ACC112 (cell line): ENCODE measurements around the gene CSF3R.
A peak's percentile ranks its signal among the peaks of the same experiment; 100 is the strongest.

Experiments
- H2AFZ ChIP-seq: fragments of 200-600 bp; sonication (generic); one replicate; pipeline ENCODE4 v1.6.0; 2017; ENCODE audit warnings: antibody characterized with exemption, low read length; ENCODE audit not compliant: unreplicated experiment
- H3K27ac ChIP-seq: fragments of 200-600 bp; sonication (generic); 2 replicates; pipeline ENCODE4 v1.5.1; 2014; ENCODE audit warnings: low read depth, mild to moderate bottlenecking, antibody characterized with exemption, low read length, moderate library complexity
- H3K27me3 ChIP-seq: fragments of 200-600 bp; sonication (generic); 2 replicates; pipeline ENCODE4 v1.6.1; 2014; ENCODE audit warnings: mild to moderate bottlenecking, antibody characterized with exemption, low read length, moderate library complexity, mixed read lengths; ENCODE audit not compliant: insufficient read depth
- H3K36me3 ChIP-seq: fragments of 200-600 bp; sonication (generic); 2 replicates; pipeline ENCODE4 v1.6.1; 2016; ENCODE audit warnings: mild to moderate bottlenecking, antibody characterized with exemption, low read length, moderate library complexity, mixed read lengths; ENCODE audit not compliant: insufficient read depth
- H3K4me1 ChIP-seq: fragments of 200-600 bp; sonication (generic); one replicate; pipeline ENCODE4 v1.6.1; 2016; ENCODE audit warnings: low read length, mixed read lengths; ENCODE audit not compliant: insufficient read depth, unreplicated experiment, control insufficient read depth
- H3K4me3 ChIP-seq: fragments of 200-600 bp; sonication (generic); 2 replicates; pipeline ENCODE4 v1.5.1; 2014; ENCODE audit warnings: mild to moderate bottlenecking, low read depth, low read length
- H3K79me2 ChIP-seq: fragments of 200-600 bp; sonication (generic); one replicate; pipeline ENCODE4 v1.6.0; 2016; ENCODE audit warnings: low read length; ENCODE audit not compliant: control insufficient read depth, unreplicated experiment, insufficient read depth

CSF3R gene

DNA sequence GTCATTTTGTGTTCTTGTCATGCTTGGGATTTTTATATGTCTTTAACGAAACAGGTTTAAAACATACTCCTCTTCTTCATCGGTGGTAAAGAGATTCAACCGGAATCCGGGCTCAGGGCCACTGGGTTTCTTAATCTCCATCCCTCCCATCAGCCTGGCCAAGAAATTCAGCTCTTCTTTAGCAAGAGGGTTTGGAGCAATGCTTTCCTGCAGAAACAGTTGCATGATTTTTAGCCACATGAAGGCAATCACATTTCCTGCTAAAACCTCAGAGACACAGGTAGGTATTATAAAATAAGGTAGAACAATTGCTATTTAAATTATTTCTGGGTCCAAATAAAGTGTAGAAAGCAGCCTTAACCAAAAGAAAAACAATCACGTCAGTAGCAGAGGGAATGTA, 62.3 kb downstream of the CSF3R start:
- no peak overlapping the region for H3K27ac ChIP-seq
- H3K4me1 ChIP-seq, result peaks cover 6% of the 10 kb centered on the region
- no peaks in the 10 kb centered on the region for H3K27me3 ChIP-seq
- no peaks in the 10 kb centered on the region for H3K79me2 ChIP-seq
- H3K36me3 ChIP-seq, result no peaks in the 10 kb centered on the region
- H2AFZ ChIP-seq, result peak overlapping the region; percentile 5
- H3K4me3 ChIP-seq, result no peak overlapping the region

DNA sequence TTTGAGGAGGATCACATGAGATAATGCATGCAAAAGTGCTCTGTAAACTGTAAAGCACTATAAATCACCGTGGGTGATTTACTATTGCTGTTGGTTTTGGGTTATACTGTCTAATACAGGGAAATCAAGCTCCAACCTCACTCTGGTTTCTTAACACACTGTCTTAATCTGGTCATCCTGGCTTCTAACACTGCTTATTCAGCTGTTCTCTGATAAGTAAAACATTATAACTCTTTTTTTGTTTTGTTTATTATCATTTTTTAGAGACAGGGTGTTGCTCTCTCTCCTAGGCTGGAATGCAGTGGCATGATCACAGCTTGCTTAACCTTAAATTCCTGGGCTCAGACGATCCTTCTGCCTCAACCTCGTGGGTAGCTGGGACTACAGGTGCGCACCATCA, 63.1 kb downstream of the CSF3R start:
- Histone ChIP-seq H3K4me1 (peaks cover 6% of the 10 kb centered on the region), H3K27ac (no peak overlapping the region), H3K79me2 (no peaks in the 10 kb centered on the region), H3K36me3 (no peaks in the 10 kb centered on the region), H3K27me3 (no peaks in the 10 kb centered on the region), H2AFZ (no peak overlapping the region), H3K4me3 (no peak overlapping the region)

DNA sequence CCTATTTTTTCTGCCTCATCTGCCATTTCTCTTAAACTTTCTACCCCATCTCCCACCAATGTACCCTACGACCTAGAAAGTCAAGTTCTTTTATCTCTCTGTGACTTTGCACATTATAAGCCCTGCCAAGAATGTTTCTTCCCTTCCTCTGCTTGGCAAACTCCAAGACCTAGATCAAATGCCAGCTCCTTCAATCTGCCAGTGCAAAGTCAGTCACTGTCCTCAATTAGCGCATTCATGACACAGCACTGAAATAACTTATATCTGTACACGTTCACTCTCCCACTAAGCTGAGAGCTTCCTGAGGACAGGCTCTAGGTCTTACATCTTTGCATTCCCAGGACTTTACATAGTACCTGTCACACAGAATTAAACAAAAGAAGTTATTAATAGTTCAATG, 63.6 kb downstream of the CSF3R start:
- Histone ChIP-seq H3K4me3 (no peak overlapping the region), H3K4me1 (peaks cover 6% of the 10 kb centered on the region), H3K27me3 (no peaks in the 10 kb centered on the region), H3K79me2 (no peaks in the 10 kb centered on the region), H2AFZ (no peak overlapping the region), H3K36me3 (no peaks in the 10 kb centered on the region), H3K27ac (no peak overlapping the region)

DNA sequence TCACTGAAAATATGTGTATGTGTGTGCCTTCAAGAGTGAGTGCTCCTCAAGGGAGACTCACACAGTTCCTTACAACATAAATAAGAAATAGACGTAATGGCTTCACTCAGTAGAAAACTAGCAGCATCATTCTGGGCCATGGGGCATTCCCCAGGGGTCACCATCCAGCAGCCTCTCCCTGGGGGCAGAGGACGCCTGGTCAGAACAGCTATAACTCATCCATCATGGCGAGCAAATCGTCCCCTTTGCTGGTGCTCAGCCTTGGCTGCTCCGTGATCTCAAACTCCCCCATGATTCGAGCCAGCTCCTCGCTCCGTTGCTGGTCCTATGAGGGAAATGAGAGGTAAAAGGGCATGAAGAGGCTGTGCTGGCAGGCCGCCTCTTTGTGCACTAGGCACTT, 64.8 kb downstream of the CSF3R start:
- no peaks in the 10 kb centered on the region for H3K36me3 ChIP-seq
- peaks cover 6% of the 10 kb centered on the region for H3K4me1 ChIP-seq
- H3K4me3 ChIP-seq, result no peak overlapping the region
- no peak overlapping the region for H3K27ac ChIP-seq
- H3K27me3 ChIP-seq, result no peaks in the 10 kb centered on the region
- no peak overlapping the region for H2AFZ ChIP-seq
- H3K79me2 ChIP-seq, result no peaks in the 10 kb centered on the region
